NCI-H2029 treated with DMSO at 0.1 percent for 48 hours (cell line): ENCODE results near the gene SLC6A4.
A peak's percentile ranks its signal among the peaks of the same experiment; 100 is the strongest.
"Not testable (repeated sequence)": the region's sequence is repeated elsewhere in the genome, so short reads cannot be mapped to it uniquely, and the experiment has no call there.

Experiments
- DNase-seq: peaks from one replicate; lab custom pipeline; 2025; lab: John Stamatoyannopoulos, UW

Gene SLC6A4

GRCh38 chr17:30172560-30172959, 62.9 kb downstream of the SLC6A4 start:
- DNase-seq: no peak

- peak; percentile 21 for DNase-seq
Measured at GRCh38 chr17:30170415-30170987, 65.0 kb downstream of the SLC6A4 start.

- no peak for DNase-seq
Measured at GRCh38 chr17:30165960-30166359, 69.5 kb downstream of the SLC6A4 start.

- DNase-seq: no peak
Measured at GRCh38 chr17:30165147-30165546, 70.3 kb downstream of the SLC6A4 start.

GRCh38 chr17:30164531-30164930, 71.0 kb downstream of the SLC6A4 start:
- DNase-seq: no peak

GRCh38 chr17:30161601-30162000, 73.9 kb downstream of the SLC6A4 start:
- no peak for DNase-seq

GRCh38 chr17:30160419-30161172, 74.9 kb downstream of the SLC6A4 start:
- DNase-seq: no peak

GRCh38 chr17:30158896-30159625, 76.4 kb downstream of the SLC6A4 start:
- DNase-seq: no peak

- no peak for DNase-seq
Measured at GRCh38 chr17:30155389-30155788, 80.1 kb downstream of the SLC6A4 start.

- no peak for DNase-seq
Measured at GRCh38 chr17:30153463-30153862, 82.0 kb downstream of the SLC6A4 start.

GRCh38 chr17:30151471-30151870, 84.0 kb downstream of the SLC6A4 start:
- DNase-seq: no peak

- DNase-seq: no peak
Measured at GRCh38 chr17:30148376-30148775, 87.1 kb downstream of the SLC6A4 start.

GRCh38 chr17:30147860-30148259, 87.6 kb downstream of the SLC6A4 start:
- not testable (repeated sequence) for DNase-seq
